Measurements from ENCODE around the gene GDAP2.
"Not testable (repeated sequence)": the region's sequence is repeated elsewhere in the genome, so short reads cannot be mapped to it uniquely, and the experiment has no call there.

The GDAP2 gene

GRCh38 chr1:117929343-117930172 lies at the start of gene GDAP2, which contains the start of gene WDR3:
TSS of gene GDAP2 (minus strand) at chr1:117929621. CDS start at chr1:117920357, 9,264 bp downstream.
TSS of gene WDR3 (plus strand) at chr1:117929739. CDS start at chr1:117933320, 3,581 bp downstream.
- DNase-seq (ENCODE audit: low spot score): peak; percentile 96

GRCh38 chr1:117976381-117976780 lies 47.0 kb upstream of the GDAP2 start:
- DNase-seq (ENCODE audit: low spot score): no peak

- DNase-seq (ENCODE audit: low spot score): no peak
Observed at GRCh38 chr1:117971777-117972176, 42.4 kb upstream of the GDAP2 start.

GRCh38 chr1:117970252-117970651 lies 40.8 kb upstream of the GDAP2 start:
- peak; percentile 3 for DNase-seq (ENCODE audit: low spot score)

GRCh38 chr1:117967881-117968280 lies 38.5 kb upstream of the GDAP2 start:
- DNase-seq (ENCODE audit: low spot score): no peak

- DNase-seq (ENCODE audit: low spot score): no peak
Observed at GRCh38 chr1:117967477-117967876, 38.1 kb upstream of the GDAP2 start.

GRCh38 chr1:117964290-117965038 lies 35.0 kb upstream of the GDAP2 start:
- no peak for DNase-seq (ENCODE audit: low spot score)

- no peak for DNase-seq (ENCODE audit: low spot score)
Observed at GRCh38 chr1:117959364-117959763, 29.9 kb upstream of the GDAP2 start.

- no peak for DNase-seq (ENCODE audit: low spot score)
Observed at GRCh38 chr1:117952386-117952785, 23.0 kb upstream of the GDAP2 start.

GRCh38 chr1:117942293-117942692 lies 12.9 kb upstream of the GDAP2 start:
- no peak for DNase-seq (ENCODE audit: low spot score)

- no peak for DNase-seq (ENCODE audit: low spot score)
Observed at GRCh38 chr1:117933769-117934168, 4.3 kb upstream of the GDAP2 start.

- no peak for DNase-seq (ENCODE audit: low spot score)
Observed at GRCh38 chr1:117932576-117932975, 3.2 kb upstream of the GDAP2 start.

- no peak for DNase-seq (ENCODE audit: low spot score)
Observed at GRCh38 chr1:117930484-117930883, 1.1 kb upstream of the GDAP2 start.

GRCh38 chr1:117930173-117930447 lies 689 bp upstream of the GDAP2 start:
- peak; percentile 2 for DNase-seq (ENCODE audit: low spot score)

- DNase-seq (ENCODE audit: low spot score): peak; percentile 38
Observed at GRCh38 chr1:117928881-117929342, 509 bp downstream of the GDAP2 start.

GRCh38 chr1:117925981-117926380 lies 3.4 kb downstream of the GDAP2 start:
- peak; percentile 3 for DNase-seq (ENCODE audit: low spot score)

- not testable (repeated sequence) for DNase-seq (ENCODE audit: low spot score)
Observed at GRCh38 chr1:117922717-117923116, 6.7 kb downstream of the GDAP2 start.

- DNase-seq (ENCODE audit: low spot score): no peak
Observed at GRCh38 chr1:117921991-117922390, 7.4 kb downstream of the GDAP2 start.

- no peak for DNase-seq (ENCODE audit: low spot score)
Observed at GRCh38 chr1:117919376-117919775, 10.0 kb downstream of the GDAP2 start.

GRCh38 chr1:117911051-117911450 lies 18.4 kb downstream of the GDAP2 start:
- no peak for DNase-seq (ENCODE audit: low spot score)

- DNase-seq (ENCODE audit: low spot score): no peak
Observed at GRCh38 chr1:117905019-117905418, 24.4 kb downstream of the GDAP2 start.

GRCh38 chr1:117904485-117904884 lies 24.9 kb downstream of the GDAP2 start:
- no peak for DNase-seq (ENCODE audit: low spot score)

GRCh38 chr1:117902944-117903343 lies 26.5 kb downstream of the GDAP2 start:
- no peak for DNase-seq (ENCODE audit: low spot score)
